H1 (cell line): ENCODE measurements around the gene TRNAU1AP. TPM values are rescaled to one million over a fixed set of nuclear protein-coding genes. Genes with fewer than 3 reads are reported as not detected.
A peak's percentile ranks its signal among the peaks of the same experiment; 100 is the strongest.

Experiments
- ASH2L ChIP-seq: fragments of 200-600, 300-600 bp; sonication (generic); IDR thresholded peaks from one replicate; pipeline ENCODE4 v1.7.1; 2017; ENCODE audit warnings: low read length
- ATF2 ChIP-seq: IDR thresholded peaks from 2 replicates; pipeline ENCODE4 v1.6.1; 2012; ENCODE audit warnings: low read length, inconsistent platforms
- BRCA1 ChIP-seq: IDR thresholded peaks from 2 replicates; pipeline ENCODE4 v1.6.1; 2012; ENCODE audit warnings: low read depth, low read length, improper control_type of control experiment
- CTCF ChIP-seq, 3 experiments: IDR thresholded peaks; 1 replicate in 2 of 3; 2 replicates in 1 of 3; pipeline versions ENCODE4 v1.5.1 to v1.6.1; 2011; ENCODE audit warnings: low read length in 3 of 3, mild to moderate bottlenecking in 3 of 3, inconsistent platforms in 2 of 3, low read depth in 1 of 3, moderate library complexity in 1 of 3; ENCODE audit not compliant: insufficient read depth in 1 of 3; ENCODE audit errors: control extremely low read depth in 1 of 3
- EP300 ChIP-seq, 2 experiments: IDR thresholded peaks; 1 replicate in 1 of 2; 2 replicates in 1 of 2; pipeline ENCODE4 v1.6.1; 2011 to 2012; ENCODE audit warnings: low read depth in 2 of 2, low read length in 2 of 2, mild to moderate bottlenecking in 2 of 2, borderline replicate concordance in 1 of 2, inconsistent platforms in 1 of 2, moderate library complexity in 1 of 2
- GTF2F1 ChIP-seq: IDR thresholded peaks from 2 replicates; pipeline ENCODE4 v1.6.1; 2012; ENCODE audit warnings: low read depth, low read length, improper control_type of control experiment, borderline replicate concordance
- JUN ChIP-seq: IDR thresholded peaks from 2 replicates; pipeline ENCODE4 v1.6.1; 2011; ENCODE audit warnings: low read depth, mild to moderate bottlenecking, improper control_type of control experiment, low read length
- KDM4A ChIP-seq: IDR thresholded peaks from one replicate; pipeline ENCODE4 v1.7.1; 2012; ENCODE audit warnings: low read depth, mild to moderate bottlenecking, moderate library complexity, low read length, inconsistent platforms; ENCODE audit not compliant: severe bottlenecking
- MAFK ChIP-seq: IDR thresholded peaks from 2 replicates; pipeline ENCODE4 v1.6.1; 2012; ENCODE audit warnings: low read depth, mild to moderate bottlenecking, improper control_type of control experiment, low read length
- PHF8 ChIP-seq: fragments of 200-600 bp; sonication (generic); conservative IDR thresholded peaks from 2 replicates; pipeline ENCODE4 v1.7.1; 2012; ENCODE audit warnings: low read depth, mild to moderate bottlenecking, inconsistent platforms, low read length, moderate library complexity
- POLR2A ChIP-seq, 2 experiments: IDR thresholded peaks; 1 replicate in 1 of 2; 2 replicates in 1 of 2; pipeline ENCODE4 v1.6.1; 2011; ENCODE audit warnings: low read depth in 2 of 2, low read length in 2 of 2, mild to moderate bottlenecking in 2 of 2; ENCODE audit errors: control extremely low read depth in 1 of 2
- POU5F1 ChIP-seq: IDR thresholded peaks from 2 replicates; pipeline ENCODE4 v1.6.1; 2011; ENCODE audit warnings: low read depth, mild to moderate bottlenecking, low read length, moderate library complexity
- RBBP5 ChIP-seq: IDR thresholded peaks from 2 replicates; pipeline ENCODE4 v1.7.1; 2012; ENCODE audit warnings: low read depth, mild to moderate bottlenecking, inconsistent platforms, low read length, moderate library complexity, borderline replicate concordance
- SIN3A ChIP-seq, 2 experiments: IDR thresholded peaks in 1 of 2; conservative IDR thresholded peaks in 1 of 2; 2 replicates each; pipeline ENCODE4 v1.6.1; 2011 to 2012; ENCODE audit warnings: low read length in 2 of 2, improper control_type of control experiment in 1 of 2, low read depth in 1 of 2, mild to moderate bottlenecking in 1 of 2
- SP1 ChIP-seq: IDR thresholded peaks from 2 replicates; pipeline ENCODE4 v1.6.1; 2011; ENCODE audit warnings: low read depth, low read length
- TAF7 ChIP-seq: optimal IDR thresholded peaks from 2 replicates; pipeline ENCODE3; 2011; ENCODE audit warnings: low read depth, mild to moderate bottlenecking, inconsistent platforms, low read length, moderate library complexity, borderline replicate concordance
- YY1 ChIP-seq: IDR thresholded peaks from 2 replicates; pipeline ENCODE4 v1.6.1; 2011; ENCODE audit warnings: low read depth, mild to moderate bottlenecking, low read length
- polyA plus RNA-seq, 7 experiments: library from polyadenylated mRNA; depleted of rRNA in 3 of 7; stranded (reverse) in 5 of 7; unstranded in 2 of 7; fragments of >200 nt in 5 of 7; fragments of 200-250 nt in 2 of 7; gene quantifications; 1 replicate in 5 of 7; 2 replicates in 1 of 7; 4 replicates in 1 of 7; pipeline versions ENCODE4 v1.2.1 to v1.2.3, GENCODE V29; 2011 to 2013; ENCODE audit warnings: missing spikeins in 2 of 7, mixed read lengths in 2 of 7
- total RNA-seq: library from RNA; stranded (reverse); fragmentation: NEBNext Ultra II Directional; extraction: Animal tissue kit (Norgen Biotek cat#: 25700); gene quantifications from 2 replicates; pipeline ENCODE4 v1.2.1, GENCODE V29; 2021

Gene TRNAU1AP
- total and polyA plus RNA-seq, 2 of the 8 experiments (the other 6 are each of a cell fraction or from before 2014, with no cell fraction given): 35.2 to 37.1 TPM

- peak; percentile 72 for TF ChIP-seq PHF8
- 0 out of 2 replicates have a peak, but pooled peaks have one; percentile 50 for TF ChIP-seq RBBP5
- peak; percentile 85 for TF ChIP-seq KDM4A
- no peak for TF ChIP-seq MAFK
- peak; percentile 99 for TF ChIP-seq GTF2F1
- peak; percentile 80; the same call in 1 of the 2 replicates for TF ChIP-seq ATF2
- 0 out of 2 replicates have a peak, but pooled peaks have one; percentile 15 for TF ChIP-seq YY1
- TF ChIP-seq SP1: peak; percentile 66; the same call in 1 of the 2 replicates
- TF ChIP-seq POU5F1: 0 out of 2 replicates have a peak, but pooled peaks have one; percentile 14
- TF ChIP-seq TAF7: peak; percentile 99
- 0 out of 4 replicates have a peak, but pooled peaks have one; percentile 1 to 21 for TF ChIP-seq SIN3A (conservative IDR thresholded peaks at IDR 0.05 in 1 of 2, IDR thresholded peaks at IDR 0.05 in 1 of 2; ENCODE audit: low read depth in 1 of 2, low read length in 2 of 2)
- TF ChIP-seq BRCA1: peak; percentile 96
- 0 out of 4 replicates have a peak, but pooled peaks of 1 of the 3 experiments have one; percentile 3 for TF ChIP-seq CTCF (IDR thresholded peaks at IDR 0.05; ENCODE audit: control extremely low read depth in 1 of 3, insufficient read depth in 1 of 3, low read depth in 1 of 3, low read length in 3 of 3)
- no peak for TF ChIP-seq EP300 (IDR thresholded peaks at IDR 0.05; ENCODE audit: borderline replicate concordance in 1 of 2, low read depth in 2 of 2, low read length in 2 of 2)
- peak; percentile 100 for TF ChIP-seq POLR2A (IDR thresholded peaks at IDR 0.05; ENCODE audit: control extremely low read depth in 1 of 2, low read depth in 2 of 2, low read length in 2 of 2)
- TF ChIP-seq ASH2L: peak; percentile 66
- TF ChIP-seq JUN: no peak
Observed at GRCh38 chr1:28505406-28506187, 47.3 kb upstream of the TRNAU1AP start, which contains the start of gene RCC1 (continued).
